HCT116 (cell line): Measurements from ENCODE around the gene UBE2V1. TPM values are rescaled to one million over a fixed set of nuclear protein-coding genes. Genes with fewer than 3 reads are reported as not detected.

Experiments
- ATAC-seq: fragments of 200-7000 bp; cut with Tn5 transposase; 2 replicates; pipeline ENCODE4 v1.9.1; 2020; ENCODE audit warnings: mild to moderate bottlenecking, moderate library complexity
- BruUV-seq: library from RNA; stranded (reverse); fragments of 400-500 nt; replicated peaks from 2 replicates; lab custom pipeline; 2021; lab: Mats Ljungman, UMichigan
- CTCF ChIA-PET: fragments of 300-600 bp; sonication (Branson Sonifier 250); formaldehyde crosslinking; loops from one replicate; lab custom pipeline; 2021; ENCODE audit warnings: antibody characterized with exemption; lab: Charles Lee
- POLR2A ChIA-PET: fragments of 300-600, 350-600 bp; sonication (Branson Sonifier 250); formaldehyde crosslinking; loops from one replicate; lab custom pipeline; 2021; ENCODE audit warnings: antibody characterized with exemption; lab: Charles Lee
- RAD21 ChIA-PET, 2 experiments: fragments of 300-600 bp; sonication (Branson Sonifier 250); formaldehyde crosslinking; loops; one replicate each; lab custom pipeline; 2023; ENCODE audit warnings: low total read pairs in 2 of 2; ENCODE audit not compliant: uncharacterized antibody in 2 of 2, unreplicated experiment in 2 of 2, low non-redundant PET in 1 of 2; lab: Charles Lee
- DNase-seq: peaks from one replicate; pipeline ENCODE4 v3.0.0-alpha.2; 2010; ENCODE audit warnings: low read depth, low spot score
- H2AFZ ChIP-seq: fragments of 200-600 bp; shearing (Covaris generic), sonication (generic); 2 replicates; pipeline ENCODE4 v1.6.1; 2017; ENCODE audit warnings: low read depth, mixed run types, mixed read lengths, antibody characterized with exemption, low read length; ENCODE audit not compliant: poor library complexity, severe bottlenecking
- H3K27ac ChIP-seq: 2 replicates; pipeline ENCODE4 v1.5.1; 2012; ENCODE audit warnings: low read depth, low read length
- H3K27me3 ChIP-seq: fragments of 200-600 bp; sonication (generic); 2 replicates; pipeline ENCODE4 v1.6.1; 2016; ENCODE audit warnings: mixed run types, low read length, mixed read lengths; ENCODE audit not compliant: insufficient read depth
- H3K36me3 ChIP-seq, 2 experiments: fragments of 200-500 bp in 1 of 2; fragments of 200-600 bp in 1 of 2; sonication (Bioruptor generic) in 1 of 2; sonication (generic) in 1 of 2; 2 replicates each; pipeline versions ENCODE4 v1.5.1 to v1.6.1; 2014 to 2016; ENCODE audit warnings: low read length in 2 of 2, inconsistent platforms in 1 of 2, mixed read lengths in 1 of 2, mixed run types in 1 of 2; ENCODE audit not compliant: insufficient read depth in 2 of 2, control insufficient read depth in 1 of 2
- H3K4me1 ChIP-seq, 2 experiments: fragments of 200-600 bp in 1 of 2; sonication (generic) in 1 of 2; 2 replicates each; pipeline versions ENCODE4 v1.5.1 to v1.6.1; 2012 to 2017; ENCODE audit warnings: low read length in 2 of 2, inconsistent platforms in 1 of 2, mild to moderate bottlenecking in 1 of 2, mixed read lengths in 1 of 2, mixed run types in 1 of 2, moderate library complexity in 1 of 2; ENCODE audit not compliant: insufficient read depth in 2 of 2, control insufficient read depth in 1 of 2
- H3K4me2 ChIP-seq: fragments of 200-600 bp; sonication (generic); 2 replicates; pipeline ENCODE4 v1.6.1; 2017; ENCODE audit warnings: mixed run types, low read length, mixed read lengths
- H3K4me3 ChIP-seq, 2 experiments: fragments of 200-600 bp in 1 of 2; sonication (generic) in 1 of 2; replicated peaks in 1 of 2; 2 replicates each; pipeline ENCODE4 v1.5.1; 2011 to 2016; ENCODE audit warnings: low read length in 2 of 2, control low read depth in 1 of 2, low read depth in 1 of 2, mild to moderate bottlenecking in 1 of 2, mixed read lengths in 1 of 2, mixed run types in 1 of 2
- H3K79me2 ChIP-seq: fragments of 200-600 bp; sonication (generic); 2 replicates; pipeline ENCODE4 v1.6.1; 2017; ENCODE audit warnings: mild to moderate bottlenecking, mixed run types, low read length, moderate library complexity, mixed read lengths; ENCODE audit not compliant: insufficient read depth
- H3K9ac ChIP-seq: fragments of 200-600 bp; sonication (generic); 2 replicates; pipeline ENCODE4 v1.6.1; 2016; ENCODE audit warnings: low read length, mixed read lengths
- H3K9me2 ChIP-seq: fragments of 200-600 bp; sonication (generic), shearing (Covaris generic); 2 replicates; pipeline ENCODE4 v1.6.1; 2017; ENCODE audit warnings: mixed run types, mild to moderate bottlenecking, moderate library complexity; ENCODE audit not compliant: insufficient read depth
- H3K9me3 ChIP-seq, 2 experiments: fragments of 200-500 bp in 1 of 2; fragments of 200-600 bp in 1 of 2; sonication (Bioruptor generic) in 1 of 2; sonication (generic) in 1 of 2; 2 replicates each; pipeline ENCODE4 v1.6.1; 2014 to 2017; ENCODE audit warnings: low read length in 2 of 2, mixed read lengths in 2 of 2, inconsistent platforms in 1 of 2, low read depth in 1 of 2, mild to moderate bottlenecking in 1 of 2, mixed run types in 1 of 2, moderate library complexity in 1 of 2; ENCODE audit not compliant: control insufficient read depth in 1 of 2, insufficient read depth in 1 of 2
- H4K20me1 ChIP-seq: fragments of 200-600 bp; sonication (generic), shearing (Covaris generic); 2 replicates; pipeline ENCODE4 v1.6.1; 2017; ENCODE audit warnings: mixed run types, mild to moderate bottlenecking, moderate library complexity; ENCODE audit not compliant: insufficient read depth
- CBX3 ChIP-seq: IDR thresholded peaks from 2 replicates; pipeline ENCODE4 v1.6.1; 2012; ENCODE audit warnings: low read depth
- CEBPB ChIP-seq: IDR thresholded peaks from 2 replicates; pipeline ENCODE4 v1.6.1; 2012; ENCODE audit warnings: low read depth
- ELF1 ChIP-seq: IDR thresholded peaks from 2 replicates; pipeline ENCODE4 v1.6.1; 2012; ENCODE audit warnings: low read depth, borderline replicate concordance
- EZH2 ChIP-seq: fragments of 200-600 bp; sonication (generic); IDR thresholded peaks from 2 replicates; pipeline ENCODE4 v1.6.1; 2017; ENCODE audit warnings: antibody characterized with exemption, mixed run types
- EZH2phosphoT487 ChIP-seq: fragments of 200-600 bp; IDR thresholded peaks from 2 replicates; pipeline ENCODE4 v1.6.1; 2018; ENCODE audit warnings: antibody characterized with exemption, borderline replicate concordance
- JUND ChIP-seq: IDR thresholded peaks from 2 replicates; pipeline ENCODE4 v1.6.1; 2012
- POLR2A ChIP-seq: IDR thresholded peaks from 2 replicates; pipeline ENCODE4 v1.7.0; 2011; ENCODE audit warnings: borderline replicate concordance; ENCODE audit not compliant: insufficient read depth, insufficient read length; ENCODE audit errors: extremely low read depth
- POLR2AphosphoS5 ChIP-seq: IDR thresholded peaks from 2 replicates; pipeline ENCODE4 v1.6.1; 2011; ENCODE audit warnings: mild to moderate bottlenecking, low read depth, low read length, moderate library complexity
- RAD21 ChIP-seq: IDR thresholded peaks from 2 replicates; pipeline ENCODE4 v1.6.1; 2012; ENCODE audit warnings: low read depth, mild to moderate bottlenecking
- REST ChIP-seq: IDR thresholded peaks from 2 replicates; pipeline ENCODE4 v1.6.1; 2012; ENCODE audit warnings: low read depth
- SIN3A ChIP-seq: IDR thresholded peaks from 2 replicates; pipeline ENCODE4 v1.6.1; 2012; ENCODE audit warnings: low read depth
- SRF ChIP-seq: IDR thresholded peaks from 2 replicates; pipeline ENCODE4 v1.6.1; 2012; ENCODE audit warnings: low read depth
- TCF7L2 ChIP-seq: IDR thresholded peaks from 2 replicates; pipeline ENCODE4 v1.7.0; 2011; ENCODE audit warnings: borderline replicate concordance, inconsistent platforms; ENCODE audit not compliant: insufficient read depth, insufficient read length; ENCODE audit errors: extremely low read depth
- intact Hi-C: fragments of 100-400 bp; cut with micrococcal nuclease; formaldehyde crosslinking; loops from 2 replicates; pipeline ENCODE4 v1.10.0; 2022
- total RNA-seq: library from RNA; stranded (reverse); gene quantifications from one replicate; pipeline ENCODE4 v1.2.1, GENCODE V29; 2021; ENCODE audit not compliant: unreplicated experiment

Gene UBE2V1
- total RNA-seq, 1 experiment from 2014 or later: 114 TPM

GRCh38 chr20:50130995-50131394 is 18.0 kb upstream of the UBE2V1 start:
- CTCF ChIA-PET: no interaction called here
- H3K79me2 ChIP-seq: peaks cover 58% of the 10 kb centered on the region
- POLR2A ChIA-PET: no interaction called here

GRCh38 chr20:50130356-50130723 is 17.4 kb upstream of the UBE2V1 start:
- H3K79me2 ChIP-seq: peaks cover 52% of the 10 kb centered on the region
- no peak overlapping the region for H3K9ac ChIP-seq
- POLR2A ChIA-PET: no interaction called here
- no peak overlapping the region for H3K4me3 ChIP-seq
- no peaks in the 10 kb centered on the region for H3K9me2 ChIP-seq
- ATAC-seq: no peak
- no peaks in the 10 kb centered on the region for H4K20me1 ChIP-seq
- H2AFZ ChIP-seq: no peak overlapping the region
- peaks cover 36 to 43% of the 10 kb centered on the region in 2 experiments; a peak in 3 of 4 replicates for H3K36me3 ChIP-seq
- TF ChIP-seq REST (no peak), JUND (no peak)
- TF ChIP-seq, all 23 proteins: peak for 0
- BruUV-seq: no TSS peak
- Histone ChIP-seq H3K27me3 (no peaks in the 10 kb centered on the region), H3K4me1 (peaks cover 3 to 12% of the 10 kb centered on the region in 2 experiments), H3K9me3 (no peaks in the 10 kb centered on the region), H3K4me2 (no peak overlapping the region), H3K27ac (no peak overlapping the region)
- ChIA-PET RAD21 (no interaction called here), CTCF (no interaction called here)
- DNase-seq: no peak
- intact Hi-C loops: no loop called here

More at GRCh38 chr20:50130995-50131394, 18.0 kb upstream of the UBE2V1 start:
- RAD21 ChIA-PET: no interaction called here
- Histone ChIP-seq H3K9me3 (no peaks in the 10 kb centered on the region), H3K4me1 (peaks cover 3 to 12% of the 10 kb centered on the region in 2 experiments), H3K27me3 (no peaks in the 10 kb centered on the region), H3K36me3 (peaks cover 36 to 41% of the 10 kb centered on the region in 2 experiments; a peak in 3 of 4 replicates), H2AFZ (no peak overlapping the region), H3K27ac (no peak overlapping the region), H3K4me2 (no peak overlapping the region)
- no TSS peak for BruUV-seq
- ATAC-seq (no peak), DNase-seq (no peak)
- TF ChIP-seq CBX3: no peak
- no peak for TF ChIP-seq CEBPB
- no peak for TF ChIP-seq EZH2phosphoT487
- TF ChIP-seq ELF1: no peak
- TF ChIP-seq POLR2AphosphoS5: no peak
- TF ChIP-seq SIN3A: no peak
- TF ChIP-seq SRF: no peak
- no peak for TF ChIP-seq EZH2
- no peak for TF ChIP-seq TCF7L2
- TF ChIP-seq RAD21: no peak
- TF ChIP-seq POLR2A: no peak
- TF ChIP-seq, all 23 proteins: peak for 0
- intact Hi-C loops: no loop called here
- Histone ChIP-seq H3K9me2 (no peaks in the 10 kb centered on the region), H3K9ac (no peak overlapping the region), H4K20me1 (no peaks in the 10 kb centered on the region), H3K4me3 (no peak overlapping the region)
